Coronary artery (tissue), 2 donors: Measurements from ENCODE around the gene MPP1.
"Not testable (repeated sequence)": the region's sequence is repeated elsewhere in the genome, so short reads cannot be mapped to it uniquely, and the experiment has no call there.

ENCODE experiments used
- DNase-seq: peaks from one replicate; pipeline ENCODE4 v3.0.0-alpha.2; 2017; ENCODE audit warnings: low spot score
- H3K27ac ChIP-seq, 2 donors: fragments of 200-600 bp; sonication (generic); one replicate each; pipeline ENCODE4 v1.5.1; 2016 to 2019
- H3K4me3 ChIP-seq: fragments of 200-600 bp; sonication (generic); 2 replicates; pipeline ENCODE4 v1.5.1; 2016; ENCODE audit warnings: mild to moderate bottlenecking, moderate library complexity
- TF ChIP-seq, protein P1 (sequence below): fragments of 200-600 bp; sonication (generic); IDR thresholded peaks from one replicate; pipeline ENCODE4 v1.5.1; 2019; ENCODE audit warnings: antibody characterized with exemption

MPP1 gene

DNA sequence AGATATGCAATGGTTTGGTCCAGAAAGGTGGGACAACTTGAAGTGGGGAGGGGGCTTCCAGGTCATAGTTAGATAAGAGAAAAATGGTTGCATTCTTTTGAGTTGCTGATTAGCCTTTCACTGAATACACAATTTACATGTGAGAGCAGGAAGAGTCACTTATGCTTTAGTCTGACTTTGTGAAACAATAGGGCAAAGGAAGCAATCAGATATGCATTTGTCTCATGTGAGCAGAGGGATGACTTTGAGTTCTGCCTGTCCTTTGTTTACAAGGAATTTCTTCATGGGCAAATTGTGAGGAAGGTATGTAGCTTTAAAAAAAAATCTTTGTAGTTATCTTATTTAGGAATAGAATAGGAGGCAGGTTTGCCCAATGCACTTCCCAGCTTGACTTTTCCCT, 16.2 kb upstream of the MPP1 start:
- H3K4me3 ChIP-seq, result no peak overlapping the region
- no peak overlapping the region for H3K27ac ChIP-seq
- TF ChIP-seq, protein P1, sequence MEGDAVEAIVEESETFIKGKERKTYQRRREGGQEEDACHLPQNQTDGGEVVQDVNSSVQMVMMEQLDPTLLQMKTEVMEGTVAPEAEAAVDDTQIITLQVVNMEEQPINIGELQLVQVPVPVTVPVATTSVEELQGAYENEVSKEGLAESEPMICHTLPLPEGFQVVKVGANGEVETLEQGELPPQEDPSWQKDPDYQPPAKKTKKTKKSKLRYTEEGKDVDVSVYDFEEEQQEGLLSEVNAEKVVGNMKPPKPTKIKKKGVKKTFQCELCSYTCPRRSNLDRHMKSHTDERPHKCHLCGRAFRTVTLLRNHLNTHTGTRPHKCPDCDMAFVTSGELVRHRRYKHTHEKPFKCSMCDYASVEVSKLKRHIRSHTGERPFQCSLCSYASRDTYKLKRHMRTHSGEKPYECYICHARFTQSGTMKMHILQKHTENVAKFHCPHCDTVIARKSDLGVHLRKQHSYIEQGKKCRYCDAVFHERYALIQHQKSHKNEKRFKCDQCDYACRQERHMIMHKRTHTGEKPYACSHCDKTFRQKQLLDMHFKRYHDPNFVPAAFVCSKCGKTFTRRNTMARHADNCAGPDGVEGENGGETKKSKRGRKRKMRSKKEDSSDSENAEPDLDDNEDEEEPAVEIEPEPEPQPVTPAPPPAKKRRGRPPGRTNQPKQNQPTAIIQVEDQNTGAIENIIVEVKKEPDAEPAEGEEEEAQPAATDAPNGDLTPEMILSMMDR, result no peak
- DNase-seq, result no peak

DNA sequence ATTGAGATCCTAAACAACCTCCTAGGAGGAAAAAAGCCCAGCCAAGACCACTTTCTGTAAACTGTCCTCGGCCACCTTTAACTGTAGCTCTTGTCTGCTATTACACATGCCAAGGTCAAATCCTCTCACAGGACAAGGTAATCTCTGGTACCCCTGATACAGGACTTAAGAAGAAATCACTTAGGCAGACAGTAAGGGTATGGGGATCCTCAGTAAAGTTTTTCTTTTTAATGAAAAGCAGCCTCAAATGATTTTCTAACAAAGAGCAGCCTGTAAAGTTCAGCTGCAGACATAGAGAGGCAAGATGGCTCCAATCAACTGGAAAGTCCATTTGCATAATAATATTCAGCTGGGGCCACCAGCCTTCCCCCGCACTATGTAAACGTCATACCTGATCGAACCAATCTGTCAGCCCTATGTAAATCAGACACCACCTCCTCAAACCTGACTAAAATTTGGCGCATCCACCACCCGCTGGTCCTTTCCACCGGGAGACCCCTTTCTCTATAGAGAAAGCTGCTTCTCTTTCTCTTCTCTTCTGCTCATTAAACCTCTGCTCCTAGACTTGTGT, 14.6 kb upstream of the MPP1 start:
- DNase-seq, result no peak
- TF ChIP-seq, protein P1, result no peak
- no peak overlapping the region for H3K27ac ChIP-seq
- no peak overlapping the region for H3K4me3 ChIP-seq

DNA sequence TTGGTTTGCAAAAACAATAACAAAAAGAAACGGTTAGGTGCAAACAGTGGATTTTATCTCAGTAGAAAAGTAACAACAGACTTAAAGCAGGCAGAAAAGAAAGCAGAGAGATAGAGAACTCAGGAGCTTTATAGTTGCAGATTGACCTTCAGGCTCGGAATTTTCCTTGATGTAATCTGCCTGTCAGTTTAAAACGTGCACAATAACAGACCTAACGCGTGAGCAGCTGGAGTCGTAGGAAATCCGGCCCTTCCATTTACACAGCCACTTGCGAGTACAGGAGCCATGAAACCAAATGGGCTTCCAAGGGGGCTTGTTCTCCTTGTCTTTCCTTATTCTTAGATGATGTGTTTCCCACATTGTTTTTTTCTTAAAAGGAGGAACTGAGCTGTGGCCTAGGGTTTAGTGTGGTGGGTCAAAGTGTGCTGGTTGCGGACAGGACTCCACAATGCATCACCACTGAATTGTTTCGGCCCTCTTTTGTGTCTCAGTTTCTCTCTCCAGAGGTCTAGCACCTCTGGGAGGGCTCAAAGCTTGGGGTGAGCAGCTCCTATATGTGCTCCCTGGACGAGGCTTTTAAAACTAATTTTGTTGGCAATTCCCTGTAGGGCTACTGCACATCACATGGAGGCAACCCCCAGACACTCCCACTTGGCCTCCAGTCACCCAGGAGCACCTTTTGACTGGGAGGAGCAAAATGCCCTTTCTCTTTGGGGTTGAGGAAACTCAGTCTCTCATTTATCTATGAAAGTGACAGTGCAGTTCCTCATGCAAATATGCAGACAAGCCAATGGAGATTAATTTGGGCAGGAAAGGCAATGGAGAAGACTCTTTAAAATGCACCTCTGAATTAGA, 13.9 kb upstream of the MPP1 start:
- DNase-seq, result no peak
- H3K27ac ChIP-seq, result no peak overlapping the region
- H3K4me3 ChIP-seq, result no peak overlapping the region
- TF ChIP-seq, protein P1, result no peak

DNA sequence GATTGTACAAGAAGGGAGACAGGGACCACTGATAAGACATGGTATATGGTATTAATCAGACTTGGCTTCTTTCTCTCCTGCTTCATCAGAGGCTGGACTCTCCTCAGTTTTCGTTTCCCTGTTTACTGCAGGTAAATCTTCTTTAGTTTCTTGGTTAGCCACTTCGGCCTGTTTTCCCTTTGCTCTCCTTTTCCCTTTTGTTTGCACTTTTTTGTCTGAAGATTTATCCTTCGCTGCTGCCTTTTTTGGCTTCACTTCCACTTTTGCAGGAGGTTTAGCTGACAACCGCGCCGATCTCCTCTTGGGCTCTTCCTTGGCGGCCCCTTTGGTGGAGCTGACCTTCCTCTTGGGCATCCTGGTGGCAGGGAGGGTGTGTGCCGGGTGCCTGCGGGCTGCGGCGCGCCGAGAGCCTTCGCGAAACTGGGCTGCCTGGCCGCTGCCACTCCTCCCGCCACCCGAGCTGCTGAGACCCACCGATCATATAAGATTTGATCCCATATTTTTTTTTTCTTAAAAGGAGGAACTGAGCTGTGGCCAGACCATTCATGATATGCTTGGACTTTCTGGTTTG, 11.8 kb upstream of the MPP1 start:
- not testable (repeated sequence) for H3K27ac ChIP-seq, DNase-seq, H3K4me3 ChIP-seq

DNA sequence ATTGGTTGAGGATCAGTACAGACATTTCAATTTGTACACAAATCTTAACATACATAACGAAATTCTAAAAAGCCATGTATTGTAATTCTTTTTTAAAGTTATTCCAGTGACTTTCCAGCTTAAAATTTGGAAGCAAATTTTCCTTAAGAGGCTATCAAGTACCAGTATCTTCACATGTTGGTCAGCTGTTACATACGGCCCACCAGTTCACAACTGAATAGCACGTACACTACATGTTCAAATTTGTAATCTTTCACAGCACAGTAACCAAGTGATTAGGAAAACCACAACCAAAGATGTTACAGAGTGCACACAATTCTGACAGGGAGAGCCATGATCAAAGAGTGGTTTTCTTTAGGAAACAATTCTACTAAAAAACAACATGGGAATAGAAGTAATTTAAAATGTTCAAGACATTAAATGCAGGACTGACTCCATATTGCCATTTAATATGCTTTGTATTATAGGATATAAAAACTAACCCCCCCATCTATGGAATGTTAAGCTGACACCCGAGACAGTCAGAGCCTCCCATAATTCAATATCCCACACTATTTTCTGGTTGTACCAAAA, 11.1 kb upstream of the MPP1 start:
- H3K4me3 ChIP-seq, H3K27ac ChIP-seq, DNase-seq: not testable (repeated sequence)

DNA sequence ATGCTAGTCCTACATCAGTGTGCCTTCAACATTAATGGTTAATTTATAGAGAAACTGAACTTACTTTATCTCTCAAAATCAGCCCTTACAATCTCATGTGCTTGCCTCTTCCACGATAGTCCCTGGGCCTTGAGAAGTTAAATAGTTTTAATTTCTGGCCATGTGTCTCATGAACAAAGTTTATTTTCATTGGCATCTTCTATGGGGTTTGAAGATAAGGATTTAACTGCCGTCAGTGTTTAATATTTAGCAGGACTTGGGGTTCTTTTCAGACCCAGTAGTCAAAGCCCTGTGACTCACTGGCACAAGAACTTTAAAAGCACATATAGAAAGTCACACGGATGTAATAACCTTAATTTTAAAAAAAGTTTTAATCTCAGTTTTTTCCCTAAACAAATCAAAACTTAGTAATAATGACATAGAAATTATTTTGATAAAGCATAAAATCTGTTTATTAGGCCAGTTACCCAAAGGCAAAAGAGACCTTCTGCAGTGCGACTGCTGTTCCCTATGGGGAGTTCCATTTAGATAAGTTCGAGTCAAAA, 10.1 kb upstream of the MPP1 start:
- Histone ChIP-seq H3K4me3 (no peak overlapping the region), H3K27ac (no peak overlapping the region)
- DNase-seq, result no peak
- TF ChIP-seq, protein P1, result no peak

DNA sequence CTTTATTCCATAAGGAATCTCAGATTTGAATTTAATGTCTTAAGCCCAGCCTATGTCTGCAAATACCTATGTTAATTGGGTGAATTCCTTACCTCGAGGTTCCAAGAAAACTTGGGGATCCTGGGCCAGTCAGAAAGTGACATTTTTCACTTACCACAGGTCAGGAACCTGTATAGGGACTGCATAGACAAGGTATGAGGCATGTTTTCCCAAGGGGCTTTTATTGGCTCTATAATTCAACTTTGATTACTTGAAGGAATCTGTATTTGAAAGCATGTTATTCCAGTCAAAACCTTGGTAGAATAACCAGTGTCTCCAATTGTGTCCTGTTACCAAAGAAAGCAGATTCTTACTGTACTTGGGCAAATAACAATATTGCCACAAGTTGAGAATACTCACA, 8.5 kb upstream of the MPP1 start:
- no peak for DNase-seq
- no peak overlapping the region for H3K4me3 ChIP-seq
- TF ChIP-seq, protein P1, result no peak
- no peak overlapping the region for H3K27ac ChIP-seq
